GM19025 (cell line): ENCODE data around the gene DNAJC1.
"Not testable (repeated sequence)": the region's sequence is repeated elsewhere in the genome, so short reads cannot be mapped to it uniquely, and the experiment has no call there.

Source experiments
- ATAC-seq: cut with Tn5 transposase; IDR thresholded peaks from one replicate; pipeline ENCODE4 v1.9.1; 2021; ENCODE audit warnings: mild to moderate bottlenecking, low read depth, moderate library complexity; ENCODE audit not compliant: unreplicated experiment

DNAJC1 gene

DNA sequence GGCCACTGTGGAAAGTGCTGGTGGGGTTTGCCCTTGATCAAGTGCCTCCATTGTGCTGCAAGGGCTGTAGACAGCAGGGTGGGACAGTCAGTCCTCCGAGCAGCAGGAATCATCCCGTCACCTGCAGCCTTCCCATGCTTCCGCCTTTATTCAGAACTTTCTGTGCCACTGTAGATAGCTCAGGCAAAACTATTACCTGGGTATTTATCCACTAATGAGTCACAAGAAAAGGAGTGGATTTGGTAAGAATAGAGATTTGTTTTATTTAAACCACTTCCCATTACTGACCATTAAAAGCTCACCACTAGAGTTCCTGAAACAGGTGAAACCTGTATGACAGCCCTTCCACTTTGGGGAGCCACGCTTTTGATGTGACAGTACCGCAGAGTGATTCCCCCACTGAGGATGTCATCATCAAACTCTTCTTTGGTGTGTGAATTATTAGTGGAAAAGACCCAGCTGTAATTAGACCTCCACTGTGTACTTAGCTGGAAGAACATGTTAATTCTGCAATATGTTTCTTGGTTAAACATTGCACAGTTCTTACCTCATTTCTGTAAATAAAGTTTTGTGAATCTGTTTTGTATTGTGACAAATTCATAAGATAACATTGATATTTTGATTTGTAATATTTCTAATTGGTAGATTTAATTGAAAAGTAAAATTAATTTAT, 260.7 kb downstream of the DNAJC1 start:
- no peak for ATAC-seq

DNA sequence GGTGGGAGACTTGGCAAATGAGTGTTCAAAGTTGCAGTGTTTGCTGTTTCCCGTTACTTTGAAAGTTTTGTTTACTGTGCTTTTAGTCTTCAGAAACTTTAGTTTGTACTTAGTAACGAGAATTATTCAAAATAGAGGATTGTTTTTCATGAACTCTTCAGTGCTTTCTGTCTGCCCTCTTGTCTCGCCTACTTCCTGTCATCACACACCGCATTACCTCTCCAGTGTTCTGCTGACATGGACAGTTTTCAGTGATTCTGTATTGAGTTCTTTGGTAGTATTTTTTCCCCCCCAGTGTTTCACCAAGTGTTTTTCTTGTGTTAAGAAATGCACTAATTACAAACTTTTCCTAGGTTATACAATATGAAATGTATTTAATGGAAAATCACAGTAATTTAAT, 262.5 kb downstream of the DNAJC1 start:
- no peak for ATAC-seq

DNA sequence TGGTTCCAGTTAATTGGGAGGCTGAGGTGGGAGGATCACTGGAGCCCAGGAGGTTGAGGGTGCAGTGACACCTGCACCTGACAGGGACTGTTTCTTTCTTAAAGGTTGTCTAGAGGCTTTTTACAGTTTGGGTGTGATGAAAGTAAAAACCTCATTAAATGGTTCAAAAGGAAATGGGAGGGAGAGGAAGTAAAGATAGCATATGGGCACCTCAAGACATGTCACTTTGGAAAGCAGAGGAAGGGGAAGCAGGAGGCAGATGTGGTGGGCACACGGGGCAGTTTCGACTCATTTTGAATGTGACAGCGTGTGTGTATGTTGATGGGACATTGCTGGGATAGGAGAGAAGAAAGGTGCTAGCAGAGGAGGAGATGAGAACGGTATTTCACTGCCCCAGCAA, 266.4 kb downstream of the DNAJC1 start:
- ATAC-seq, result no peak

DNA sequence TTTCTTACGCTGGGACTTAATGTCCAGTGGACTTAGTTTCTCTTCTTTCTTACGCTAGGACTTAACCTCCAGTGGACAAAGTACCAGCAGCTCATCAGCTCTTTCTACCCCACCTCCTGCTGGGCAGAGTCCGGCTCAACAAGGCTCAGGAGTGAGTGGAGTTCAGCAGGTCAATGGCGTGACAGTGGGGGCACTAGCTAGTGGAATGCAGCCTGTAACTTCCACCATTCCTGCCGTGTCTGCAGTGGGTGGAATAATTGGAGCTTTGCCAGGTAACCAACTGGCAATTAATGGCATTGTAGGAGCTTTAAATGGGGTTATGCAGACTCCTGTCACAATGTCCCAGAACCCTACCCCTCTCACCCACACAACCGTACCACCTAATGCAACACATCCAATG, 269.8 kb downstream of the DNAJC1 start:
- ATAC-seq, result no peak

DNA sequence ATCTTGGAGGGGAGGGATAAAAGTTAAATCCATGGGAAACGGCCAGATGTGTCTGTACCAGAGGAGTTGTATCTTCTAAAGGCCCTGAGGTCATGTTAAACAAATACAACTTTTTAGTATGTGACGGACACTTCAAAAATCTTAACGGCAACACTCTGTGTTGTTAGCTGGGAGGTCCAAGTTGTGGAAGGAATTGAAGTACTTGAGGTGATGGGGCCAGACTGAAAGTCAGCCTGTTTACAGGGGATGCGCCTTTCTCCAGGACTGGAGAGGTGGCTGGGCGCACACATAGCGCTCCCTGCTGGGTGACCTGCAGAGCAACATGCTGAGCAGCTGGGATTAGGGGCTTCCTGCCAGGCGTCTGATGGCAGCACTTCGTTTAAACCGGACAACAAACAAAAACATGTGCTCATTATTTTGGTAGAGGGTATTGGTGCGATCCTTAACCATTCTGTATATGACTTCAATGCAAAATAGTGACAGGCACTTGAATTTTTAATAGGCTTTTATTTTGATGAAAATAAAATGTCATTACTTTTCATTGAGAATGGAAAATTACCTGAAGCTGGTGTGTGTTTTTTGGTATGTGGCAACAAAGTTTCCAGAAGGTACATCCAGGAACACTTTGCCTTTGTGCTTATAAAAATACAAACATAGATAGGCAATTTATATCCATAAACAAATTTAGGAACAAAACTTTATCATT, 271.3 kb downstream of the DNAJC1 start:
- no peak for ATAC-seq

DNA sequence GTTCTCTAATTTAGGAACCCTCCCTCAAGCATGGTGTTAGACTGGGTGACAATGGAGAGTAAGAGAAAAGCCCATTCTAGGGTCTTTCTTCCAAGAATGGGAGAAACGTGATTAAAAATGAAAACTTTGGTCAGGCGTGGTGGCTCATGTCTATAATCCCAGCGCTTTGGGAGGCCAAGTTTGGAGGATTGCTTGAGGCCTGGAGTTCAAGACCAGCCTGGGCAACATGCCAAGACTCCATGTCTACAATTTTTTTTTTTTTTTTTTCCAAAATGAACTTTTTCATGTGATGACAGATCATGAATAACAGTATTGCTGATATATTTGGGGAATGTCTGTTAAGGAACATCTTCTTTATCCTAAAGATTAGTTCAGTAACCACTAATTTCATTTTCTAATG, 274.9 kb downstream of the DNAJC1 start:
- no peak for ATAC-seq

GRCh38 chr10:21727452-21728168, 275.9 kb downstream of the DNAJC1 start:
- no peak for ATAC-seq

DNA sequence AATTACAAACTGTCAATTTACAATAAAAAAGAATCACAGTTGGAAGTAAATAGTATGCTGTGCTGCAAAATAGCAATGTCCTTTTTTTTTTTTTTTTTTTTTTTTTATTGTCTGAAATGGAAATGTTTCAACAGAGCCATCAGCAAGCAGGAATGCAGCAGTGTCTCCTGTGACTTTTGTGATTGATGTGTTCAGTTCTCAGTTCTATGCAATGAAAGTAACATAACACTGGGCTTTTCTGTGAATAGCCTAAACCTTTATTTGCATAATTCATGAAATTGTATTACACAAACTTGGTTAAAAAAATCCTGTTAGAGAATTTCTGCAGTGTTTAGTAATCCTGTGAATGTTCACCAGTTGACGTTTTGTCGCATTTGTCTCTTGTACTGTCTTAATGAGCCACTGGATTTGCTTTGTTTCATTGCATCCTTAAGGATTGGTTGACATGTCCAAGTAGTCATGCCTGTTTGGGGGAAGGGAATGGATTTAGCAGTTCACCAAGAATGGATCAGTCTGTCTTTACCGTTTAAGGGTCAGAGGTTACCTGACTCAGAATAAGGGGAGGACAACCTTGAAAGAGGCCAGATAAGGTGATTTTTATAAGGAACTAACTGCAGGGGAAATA, 276.8 kb downstream of the DNAJC1 start:
- no peak for ATAC-seq

DNA sequence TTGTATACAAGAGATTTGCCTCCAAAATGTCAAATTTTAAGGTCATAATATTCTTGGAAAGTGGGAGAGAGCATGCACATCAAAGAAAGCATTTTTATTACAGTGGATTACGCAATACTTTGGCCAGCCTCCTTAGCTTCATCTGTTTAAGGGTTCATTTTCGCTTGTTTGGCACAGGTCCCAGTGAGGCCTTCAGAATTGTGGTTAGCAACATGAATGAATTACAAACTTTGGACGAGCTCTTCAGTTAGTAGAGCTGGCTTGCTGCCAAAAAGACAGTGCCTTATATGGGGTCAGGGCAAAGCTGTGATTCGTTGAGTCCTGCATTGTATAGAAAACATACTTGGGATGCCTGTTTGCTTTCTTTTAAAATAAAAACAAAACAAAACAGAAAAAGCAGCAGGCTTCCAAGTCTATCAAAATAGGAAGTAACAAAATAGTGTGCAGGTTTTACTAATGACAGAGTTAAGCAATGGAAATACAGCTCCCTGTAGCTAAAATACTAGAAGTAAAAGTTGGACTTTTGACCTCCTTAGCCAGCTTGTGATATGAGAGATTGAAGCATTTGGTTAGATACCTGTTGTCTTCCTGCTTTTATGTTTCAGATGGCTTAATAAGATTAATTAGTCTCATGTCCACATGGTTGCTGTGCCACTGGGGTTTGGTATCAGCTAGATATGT, 278.7 kb downstream of the DNAJC1 start:
- ATAC-seq, result peak; percentile 92

GRCh38 chr10:21724020-21724589, 279.4 kb downstream of the DNAJC1 start:
- no peak for ATAC-seq

- no peak for ATAC-seq
Observed at GRCh38 chr10:21722209-21722608, 281.3 kb downstream of the DNAJC1 start.

GRCh38 chr10:21721000-21721665, 282.4 kb downstream of the DNAJC1 start:
- no peak for ATAC-seq

- no peak for ATAC-seq
Observed at GRCh38 chr10:21720090-21720489, 283.4 kb downstream of the DNAJC1 start.

DNA sequence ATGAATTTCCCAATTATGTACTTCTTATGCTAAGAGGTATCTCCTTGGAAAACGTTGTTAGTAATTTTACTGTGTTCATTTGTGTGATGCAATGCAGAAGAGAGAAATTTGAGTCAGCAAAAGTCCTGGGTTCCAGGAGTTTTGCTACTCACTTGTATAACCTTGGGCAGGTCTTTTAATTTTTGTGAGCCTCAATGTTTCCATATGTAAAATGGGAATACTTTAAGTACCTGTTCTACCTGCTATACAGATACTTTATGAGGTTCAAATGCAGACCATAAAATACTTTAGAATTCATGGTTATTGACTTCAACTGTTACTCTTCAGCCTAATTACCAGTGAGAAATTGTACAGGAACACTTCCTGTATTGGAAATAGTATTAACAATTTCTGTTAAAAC, 284.0 kb downstream of the DNAJC1 start:
- no peak for ATAC-seq

- not testable (repeated sequence) for ATAC-seq
Observed at GRCh38 chr10:21717437-21718054, 286.0 kb downstream of the DNAJC1 start.

- ATAC-seq, result no peak
Observed at GRCh38 chr10:21715531-21716195, 287.9 kb downstream of the DNAJC1 start.

GRCh38 chr10:21712975-21713374, 290.6 kb downstream of the DNAJC1 start:
- no peak for ATAC-seq

GRCh38 chr10:21707498-21707897, 296.0 kb downstream of the DNAJC1 start:
- no peak for ATAC-seq
